ENCODE measurements around the gene SCAPER. TPM values are rescaled to one million over a fixed set of nuclear protein-coding genes. Genes with fewer than 3 reads are reported as not detected.

SCAPER gene
- total RNA-seq, 4 donors from 2014 or later, result 29.9 to 86.6 (median 45.6) TPM

- TF ChIP-seq, protein P1, sequence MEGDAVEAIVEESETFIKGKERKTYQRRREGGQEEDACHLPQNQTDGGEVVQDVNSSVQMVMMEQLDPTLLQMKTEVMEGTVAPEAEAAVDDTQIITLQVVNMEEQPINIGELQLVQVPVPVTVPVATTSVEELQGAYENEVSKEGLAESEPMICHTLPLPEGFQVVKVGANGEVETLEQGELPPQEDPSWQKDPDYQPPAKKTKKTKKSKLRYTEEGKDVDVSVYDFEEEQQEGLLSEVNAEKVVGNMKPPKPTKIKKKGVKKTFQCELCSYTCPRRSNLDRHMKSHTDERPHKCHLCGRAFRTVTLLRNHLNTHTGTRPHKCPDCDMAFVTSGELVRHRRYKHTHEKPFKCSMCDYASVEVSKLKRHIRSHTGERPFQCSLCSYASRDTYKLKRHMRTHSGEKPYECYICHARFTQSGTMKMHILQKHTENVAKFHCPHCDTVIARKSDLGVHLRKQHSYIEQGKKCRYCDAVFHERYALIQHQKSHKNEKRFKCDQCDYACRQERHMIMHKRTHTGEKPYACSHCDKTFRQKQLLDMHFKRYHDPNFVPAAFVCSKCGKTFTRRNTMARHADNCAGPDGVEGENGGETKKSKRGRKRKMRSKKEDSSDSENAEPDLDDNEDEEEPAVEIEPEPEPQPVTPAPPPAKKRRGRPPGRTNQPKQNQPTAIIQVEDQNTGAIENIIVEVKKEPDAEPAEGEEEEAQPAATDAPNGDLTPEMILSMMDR (IDR thresholded peaks at IDR 0.05), result no peak
- no peak for TF ChIP-seq POLR2A (IDR thresholded peaks at IDR 0.05)
- DNase-seq, result no peak
- H3K36me3 ChIP-seq, result no peaks in the 10 kb centered on the region
- H3K27me3 ChIP-seq, result no peaks in the 10 kb centered on the region
- H3K27ac ChIP-seq, result no peak overlapping the region
- no peaks in the 10 kb centered on the region for H3K9me3 ChIP-seq
- H3K4me1 ChIP-seq, result no peaks in the 10 kb centered on the region
- H3K4me3 ChIP-seq, result no peak overlapping the region
Observed at GRCh38 chr15:76533060-76533820, 371.9 kb downstream of the SCAPER start.

DNA sequence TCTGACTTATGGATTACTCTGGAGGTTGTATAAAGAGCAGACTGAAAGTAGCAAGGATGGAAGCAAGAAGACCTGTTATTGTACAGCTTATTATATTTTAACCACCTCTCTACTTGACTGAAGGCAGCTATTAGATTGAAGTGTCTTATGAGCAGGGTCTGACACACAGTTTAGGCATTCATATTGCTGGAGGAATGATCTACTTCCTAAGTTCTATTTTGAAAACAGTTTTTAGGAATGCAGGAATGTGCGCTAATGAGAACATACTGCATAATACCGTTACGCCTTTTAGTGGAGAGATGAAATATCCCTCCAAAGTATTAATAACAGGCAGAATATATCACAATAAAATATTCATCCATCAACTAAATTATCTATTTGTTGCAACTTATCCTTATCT, 375.2 kb downstream of the SCAPER start:
- Histone ChIP-seq H3K4me3 (no peak overlapping the region), H3K4me1 (no peaks in the 10 kb centered on the region), H3K36me3 (no peaks in the 10 kb centered on the region), H3K27ac (no peak overlapping the region), H3K27me3 (no peaks in the 10 kb centered on the region), H3K9me3 (no peaks in the 10 kb centered on the region)
- DNase-seq, result no peak
- TF ChIP-seq, protein P1 (IDR thresholded peaks at IDR 0.05), result no peak
- no peak for TF ChIP-seq POLR2A (IDR thresholded peaks at IDR 0.05)

- Histone ChIP-seq H3K27ac (no peak overlapping the region), H3K4me1 (no peaks in the 10 kb centered on the region), H3K36me3 (no peaks in the 10 kb centered on the region), H3K27me3 (no peaks in the 10 kb centered on the region), H3K4me3 (no peak overlapping the region), H3K9me3 (no peaks in the 10 kb centered on the region)
- TF ChIP-seq, protein P1 (IDR thresholded peaks at IDR 0.05), result no peak
- no peak for TF ChIP-seq POLR2A (IDR thresholded peaks at IDR 0.05)
- no peak for DNase-seq
Observed at GRCh38 chr15:76526111-76526510, 379.0 kb downstream of the SCAPER start.

DNA sequence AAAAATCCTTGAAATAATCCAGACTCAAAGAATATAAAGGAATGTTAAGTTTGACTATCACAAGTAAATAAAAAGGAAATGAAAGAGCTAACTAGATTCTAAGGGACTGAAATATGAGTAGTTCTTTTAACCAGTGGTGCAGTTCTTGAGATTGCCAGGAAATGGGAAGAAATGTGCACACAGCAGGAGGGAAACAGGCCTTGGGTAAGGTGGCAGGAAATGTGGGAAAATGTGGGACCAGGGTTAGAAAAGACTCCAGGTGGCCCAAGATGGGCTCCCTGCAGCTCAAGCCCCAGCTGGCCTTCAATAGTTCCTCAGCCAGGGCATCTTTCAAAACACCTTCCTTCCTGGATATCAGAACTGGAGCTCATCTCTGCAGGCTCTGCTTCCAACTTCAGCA, 387.2 kb downstream of the SCAPER start:
- H3K9me3 ChIP-seq, result no peaks in the 10 kb centered on the region
- H3K27me3 ChIP-seq, result no peaks in the 10 kb centered on the region
- H3K36me3 ChIP-seq, result no peaks in the 10 kb centered on the region
- no peak overlapping the region for H3K27ac ChIP-seq
- H3K4me1 ChIP-seq, result no peaks in the 10 kb centered on the region
- no peak for TF ChIP-seq POLR2A (IDR thresholded peaks at IDR 0.05)
- TF ChIP-seq, protein P1 (IDR thresholded peaks at IDR 0.05), result no peak
- H3K4me3 ChIP-seq, result no peak overlapping the region
- DNase-seq, result no peak

DNA sequence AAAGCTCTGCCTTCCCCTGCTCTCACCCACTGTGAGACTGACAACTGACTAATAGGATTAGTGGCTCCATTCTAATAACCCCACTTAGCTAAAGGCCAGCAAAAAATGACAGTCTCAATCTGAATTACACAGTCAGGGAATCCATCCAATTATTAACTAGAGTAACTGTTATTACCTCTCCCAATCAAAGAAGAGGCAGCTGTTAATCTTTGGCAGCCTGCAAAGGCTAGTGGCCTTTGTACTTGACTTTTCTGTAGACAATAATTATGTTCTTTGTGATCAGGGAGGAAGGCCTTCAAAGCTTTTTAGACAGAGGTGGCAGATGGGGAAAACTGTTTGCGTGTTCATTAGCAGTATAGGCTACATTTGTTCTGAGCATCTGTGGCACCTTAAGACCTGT, 390.9 kb downstream of the SCAPER start:
- Histone ChIP-seq H3K9me3 (no peaks in the 10 kb centered on the region), H3K4me3 (no peak overlapping the region), H3K36me3 (no peaks in the 10 kb centered on the region), H3K27me3 (no peaks in the 10 kb centered on the region), H3K4me1 (no peaks in the 10 kb centered on the region), H3K27ac (no peak overlapping the region)
- peak in 1 of 3 donors; percentile 47 for DNase-seq
- TF ChIP-seq POLR2A (IDR thresholded peaks at IDR 0.05), result no peak
- TF ChIP-seq, protein P1 (IDR thresholded peaks at IDR 0.05), result no peak

Data from Peyer's patch (tissue), 4 donors.